ENCODE data around the gene NME3. TPM values are rescaled to one million over a fixed set of nuclear protein-coding genes. Genes with fewer than 3 reads are reported as not detected.
A peak's percentile ranks its signal among the peaks of the same experiment; 100 is the strongest.

NME3 gene
- total and polyA plus RNA-seq, 9 of the 15 experiments (the other 6 are each of a cell fraction or from before 2014, with no cell fraction given) = 0.68 to 76.3 (median 11.5) TPM

GRCh38 chr16:1812732-1813163 is 41.4 kb upstream of the NME3 start (continued):
- TF ChIP-seq, protein P1, sequence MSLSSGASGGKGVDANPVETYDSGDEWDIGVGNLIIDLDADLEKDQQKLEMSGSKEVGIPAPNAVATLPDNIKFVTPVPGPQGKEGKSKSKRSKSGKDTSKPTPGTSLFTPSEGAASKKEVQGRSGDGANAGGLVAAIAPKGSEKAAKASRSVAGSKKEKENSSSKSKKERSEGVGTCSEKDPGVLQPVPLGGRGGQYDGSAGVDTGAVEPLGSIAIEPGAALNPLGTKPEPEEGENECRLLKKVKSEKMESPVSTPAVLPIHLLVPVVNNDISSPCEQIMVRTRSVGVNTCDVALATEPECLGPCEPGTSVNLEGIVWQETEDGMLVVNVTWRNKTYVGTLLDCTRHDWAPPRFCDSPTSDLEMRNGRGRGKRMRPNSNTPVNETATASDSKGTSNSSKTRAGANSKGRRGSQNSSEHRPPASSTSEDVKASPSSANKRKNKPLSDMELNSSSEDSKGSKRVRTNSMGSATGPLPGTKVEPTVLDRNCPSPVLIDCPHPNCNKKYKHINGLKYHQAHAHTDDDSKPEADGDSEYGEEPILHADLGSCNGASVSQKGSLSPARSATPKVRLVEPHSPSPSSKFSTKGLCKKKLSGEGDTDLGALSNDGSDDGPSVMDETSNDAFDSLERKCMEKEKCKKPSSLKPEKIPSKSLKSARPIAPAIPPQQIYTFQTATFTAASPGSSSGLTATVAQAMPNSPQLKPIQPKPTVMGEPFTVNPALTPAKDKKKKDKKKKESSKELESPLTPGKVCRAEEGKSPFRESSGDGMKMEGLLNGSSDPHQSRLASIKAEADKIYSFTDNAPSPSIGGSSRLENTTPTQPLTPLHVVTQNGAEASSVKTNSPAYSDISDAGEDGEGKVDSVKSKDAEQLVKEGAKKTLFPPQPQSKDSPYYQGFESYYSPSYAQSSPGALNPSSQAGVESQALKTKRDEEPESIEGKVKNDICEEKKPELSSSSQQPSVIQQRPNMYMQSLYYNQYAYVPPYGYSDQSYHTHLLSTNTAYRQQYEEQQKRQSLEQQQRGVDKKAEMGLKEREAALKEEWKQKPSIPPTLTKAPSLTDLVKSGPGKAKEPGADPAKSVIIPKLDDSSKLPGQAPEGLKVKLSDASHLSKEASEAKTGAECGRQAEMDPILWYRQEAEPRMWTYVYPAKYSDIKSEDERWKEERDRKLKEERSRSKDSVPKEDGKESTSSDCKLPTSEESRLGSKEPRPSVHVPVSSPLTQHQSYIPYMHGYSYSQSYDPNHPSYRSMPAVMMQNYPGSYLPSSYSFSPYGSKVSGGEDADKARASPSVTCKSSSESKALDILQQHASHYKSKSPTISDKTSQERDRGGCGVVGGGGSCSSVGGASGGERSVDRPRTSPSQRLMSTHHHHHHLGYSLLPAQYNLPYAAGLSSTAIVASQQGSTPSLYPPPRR (CRISPR knock-in tag; IDR thresholded peaks at IDR 0.05; ENCODE audit: borderline replicate concordance) = no peak
- TF ChIP-seq, protein P2, sequence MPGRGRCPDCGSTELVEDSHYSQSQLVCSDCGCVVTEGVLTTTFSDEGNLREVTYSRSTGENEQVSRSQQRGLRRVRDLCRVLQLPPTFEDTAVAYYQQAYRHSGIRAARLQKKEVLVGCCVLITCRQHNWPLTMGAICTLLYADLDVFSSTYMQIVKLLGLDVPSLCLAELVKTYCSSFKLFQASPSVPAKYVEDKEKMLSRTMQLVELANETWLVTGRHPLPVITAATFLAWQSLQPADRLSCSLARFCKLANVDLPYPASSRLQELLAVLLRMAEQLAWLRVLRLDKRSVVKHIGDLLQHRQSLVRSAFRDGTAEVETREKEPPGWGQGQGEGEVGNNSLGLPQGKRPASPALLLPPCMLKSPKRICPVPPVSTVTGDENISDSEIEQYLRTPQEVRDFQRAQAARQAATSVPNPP (IDR thresholded peaks at IDR 0.05; ENCODE audit: borderline replicate concordance, insufficient read depth, insufficient read length) = no peak
- TF ChIP-seq ZNF143 (CRISPR knock-in tag; IDR thresholded peaks at IDR 0.05) = no peak
- no peak for TF ChIP-seq THRAP3 (IDR thresholded peaks at IDR 0.05; ENCODE audit: borderline replicate concordance)
- no peak for TF ChIP-seq MED1 (CRISPR knock-in tag; IDR thresholded peaks at IDR 0.05; ENCODE audit: borderline replicate concordance)
- TF ChIP-seq HDAC3 (IDR thresholded peaks at IDR 0.05; ENCODE audit: borderline replicate concordance, partially characterized antibody) = no peak
- no peak for TF ChIP-seq NFE2L1 (tag; IDR thresholded peaks at IDR 0.05; ENCODE audit: borderline replicate concordance, low read depth)
- TF ChIP-seq HCFC1 (IDR thresholded peaks at IDR 0.05; ENCODE audit: low read depth, low read length) = no peak
- TF ChIP-seq NR3C1 (CRISPR knock-in tag; IDR thresholded peaks at IDR 0.05) = no peak
- TF ChIP-seq, protein P3, sequence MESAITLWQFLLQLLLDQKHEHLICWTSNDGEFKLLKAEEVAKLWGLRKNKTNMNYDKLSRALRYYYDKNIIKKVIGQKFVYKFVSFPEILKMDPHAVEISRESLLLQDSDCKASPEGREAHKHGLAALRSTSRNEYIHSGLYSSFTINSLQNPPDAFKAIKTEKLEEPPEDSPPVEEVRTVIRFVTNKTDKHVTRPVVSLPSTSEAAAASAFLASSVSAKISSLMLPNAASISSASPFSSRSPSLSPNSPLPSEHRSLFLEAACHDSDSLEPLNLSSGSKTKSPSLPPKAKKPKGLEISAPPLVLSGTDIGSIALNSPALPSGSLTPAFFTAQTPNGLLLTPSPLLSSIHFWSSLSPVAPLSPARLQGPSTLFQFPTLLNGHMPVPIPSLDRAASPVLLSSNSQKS (CRISPR knock-in tag; IDR thresholded peaks at IDR 0.05) = no peak
- 0 out of 4 replicates have a peak, but pooled peaks of 1 of the 2 experiments have one; percentile 19 for TF ChIP-seq HDAC1 (IDR thresholded peaks at IDR 0.05)
- TF ChIP-seq, protein P4, sequence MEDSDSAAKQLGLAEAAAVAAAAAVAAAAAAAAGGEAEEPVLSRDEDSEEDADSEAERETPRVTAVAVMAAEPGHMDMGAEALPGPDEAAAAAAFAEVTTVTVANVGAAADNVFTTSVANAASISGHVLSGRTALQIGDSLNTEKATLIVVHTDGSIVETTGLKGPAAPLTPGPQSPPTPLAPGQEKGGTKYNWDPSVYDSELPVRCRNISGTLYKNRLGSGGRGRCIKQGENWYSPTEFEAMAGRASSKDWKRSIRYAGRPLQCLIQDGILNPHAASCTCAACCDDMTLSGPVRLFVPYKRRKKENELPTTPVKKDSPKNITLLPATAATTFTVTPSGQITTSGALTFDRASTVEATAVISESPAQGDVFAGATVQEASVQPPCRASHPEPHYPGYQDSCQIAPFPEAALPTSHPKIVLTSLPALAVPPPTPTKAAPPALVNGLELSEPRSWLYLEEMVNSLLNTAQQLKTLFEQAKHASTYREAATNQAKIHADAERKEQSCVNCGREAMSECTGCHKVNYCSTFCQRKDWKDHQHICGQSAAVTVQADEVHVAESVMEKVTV (CRISPR knock-in tag; IDR thresholded peaks at IDR 0.05) = peak; percentile 47
- no peak for TF ChIP-seq MAZ (CRISPR knock-in tag; conservative IDR thresholded peaks at IDR 0.05 in 1 of 2, IDR thresholded peaks at IDR 0.05 in 1 of 2)
- no peak for TF ChIP-seq SLC30A9 (CRISPR knock-in tag; IDR thresholded peaks at IDR 0.05)
- no peak for TF ChIP-seq NBN (IDR thresholded peaks at IDR 0.05; ENCODE audit: low read depth)
- TF ChIP-seq, protein P5, sequence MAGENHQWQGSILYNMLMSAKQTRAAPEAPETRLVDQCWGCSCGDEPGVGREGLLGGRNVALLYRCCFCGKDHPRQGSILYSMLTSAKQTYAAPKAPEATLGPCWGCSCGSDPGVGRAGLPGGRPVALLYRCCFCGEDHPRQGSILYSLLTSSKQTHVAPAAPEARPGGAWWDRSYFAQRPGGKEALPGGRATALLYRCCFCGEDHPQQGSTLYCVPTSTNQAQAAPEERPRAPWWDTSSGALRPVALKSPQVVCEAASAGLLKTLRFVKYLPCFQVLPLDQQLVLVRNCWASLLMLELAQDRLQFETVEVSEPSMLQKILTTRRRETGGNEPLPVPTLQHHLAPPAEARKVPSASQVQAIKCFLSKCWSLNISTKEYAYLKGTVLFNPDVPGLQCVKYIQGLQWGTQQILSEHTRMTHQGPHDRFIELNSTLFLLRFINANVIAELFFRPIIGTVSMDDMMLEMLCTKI (IDR thresholded peaks at IDR 0.05; ENCODE audit: partially characterized antibody) = no peak
